GM20431 (cell line): ENCODE results near the gene DCTD.
"Not testable (repeated sequence)": the region's sequence is repeated elsewhere in the genome, so short reads cannot be mapped to it uniquely, and the experiment has no call there.

Source experiments
- in situ Hi-C: fragments of 300-500 bp; cut with MseI, MboI; formaldehyde crosslinking; loops from one replicate; pipeline ENCODE4 v1.15.0; 2020; ENCODE audit warnings: low sequenced_read_pairs; ENCODE audit not compliant: unreplicated experiment

Gene DCTD

DNA sequence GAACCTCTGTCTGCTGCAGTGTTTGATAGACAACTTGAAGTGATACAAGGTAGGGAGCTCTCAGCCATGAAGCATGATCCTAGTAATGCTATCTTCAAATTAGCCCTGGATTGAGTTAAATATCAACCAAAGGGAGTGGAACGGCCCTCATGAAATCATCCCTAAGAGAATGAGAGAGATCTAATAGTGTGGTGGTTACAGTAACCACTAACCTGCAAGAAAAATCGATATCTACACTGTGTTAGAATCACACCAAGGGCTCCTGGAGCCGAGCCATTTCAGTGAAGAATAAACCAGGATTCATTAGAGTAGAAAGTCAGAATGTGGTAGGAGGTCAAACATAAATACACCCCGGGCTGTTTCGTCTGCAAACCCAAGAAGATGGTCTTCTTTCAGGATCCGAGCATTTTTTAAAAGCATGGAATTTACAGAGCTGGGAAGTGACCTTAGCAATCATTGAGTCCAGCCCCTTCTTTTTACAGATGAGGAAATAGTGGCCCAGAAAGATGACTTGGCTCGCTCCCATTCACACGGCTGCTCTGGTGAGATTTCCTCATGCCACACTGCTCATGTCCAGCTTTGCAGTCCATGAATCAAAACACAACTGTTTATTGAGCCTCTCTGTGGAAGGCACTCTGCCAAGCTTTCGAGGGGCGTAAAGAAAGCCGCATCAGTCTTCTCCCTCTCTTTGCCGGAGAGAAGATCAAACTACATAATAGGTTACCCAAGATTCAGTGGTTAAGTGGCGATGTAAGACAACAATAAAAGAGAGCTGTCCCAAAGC lies 5.5 kb upstream of the DCTD start:
- in situ Hi-C loops, result no loop called here

DNA sequence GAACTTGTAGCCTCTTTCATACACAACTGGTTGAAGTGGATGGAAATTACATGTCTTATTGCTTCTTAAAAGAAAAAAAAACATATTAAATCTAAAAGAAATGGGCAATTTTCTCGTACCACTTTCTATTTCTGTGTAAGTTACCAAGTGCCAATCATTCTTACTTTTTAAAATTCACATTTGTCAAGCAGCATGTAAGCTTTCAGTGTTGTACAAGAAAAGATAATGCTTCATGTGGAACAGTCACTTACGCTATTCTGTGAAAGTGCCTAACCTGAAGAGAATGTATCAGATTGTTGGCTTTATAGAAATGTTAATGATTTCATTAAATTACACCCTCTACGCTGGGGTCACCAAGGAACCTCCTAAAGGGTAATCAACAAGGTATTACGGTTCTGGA lies 4.4 kb upstream of the DCTD start:
- in situ Hi-C loops, result no loop called here

DNA sequence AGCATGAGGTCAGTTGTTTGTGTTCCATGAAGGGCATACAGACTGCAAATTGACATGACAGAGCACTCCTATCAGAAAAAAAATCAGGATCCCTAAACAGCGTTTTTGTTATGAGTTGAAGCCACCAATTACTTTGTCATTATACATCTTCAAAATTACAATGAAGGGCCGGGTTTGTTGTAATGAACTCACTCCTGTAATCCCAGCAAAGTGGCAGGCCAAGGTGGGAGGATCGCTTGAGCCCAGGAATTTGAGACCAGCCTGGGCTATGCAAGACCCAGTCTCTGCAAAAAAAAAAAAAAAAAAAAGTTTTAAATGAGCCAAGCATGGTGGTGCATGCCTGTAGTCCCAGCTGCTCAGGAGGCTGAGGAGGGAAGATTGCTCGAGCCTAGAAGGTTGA lies 3.5 kb upstream of the DCTD start:
- in situ Hi-C loops, result no loop called here

DNA sequence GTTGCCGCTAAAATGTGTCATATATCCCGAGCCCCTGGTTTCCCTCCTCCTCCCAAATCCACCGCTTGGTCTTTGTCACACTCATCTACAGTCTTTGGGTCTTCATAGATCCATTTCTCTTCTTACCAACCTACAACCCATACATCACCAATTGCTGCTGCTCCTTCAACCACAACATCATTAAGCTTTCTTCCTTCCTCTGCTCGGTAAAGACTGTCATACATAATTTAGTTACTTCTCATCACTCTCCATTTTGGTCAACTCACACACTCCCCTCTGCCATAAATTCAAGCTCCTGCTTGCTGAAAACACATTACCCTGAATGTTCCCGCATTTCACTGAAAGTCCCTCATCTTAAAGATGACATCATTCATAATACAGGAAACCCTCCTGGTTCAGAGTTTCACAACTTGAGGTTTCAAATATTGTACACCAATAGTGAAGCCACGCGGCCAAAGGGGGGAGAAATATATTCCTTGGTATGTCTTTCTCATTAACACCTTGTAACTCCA lies 1.7 kb upstream of the DCTD start:
- in situ Hi-C loops, result no loop called here

DNA sequence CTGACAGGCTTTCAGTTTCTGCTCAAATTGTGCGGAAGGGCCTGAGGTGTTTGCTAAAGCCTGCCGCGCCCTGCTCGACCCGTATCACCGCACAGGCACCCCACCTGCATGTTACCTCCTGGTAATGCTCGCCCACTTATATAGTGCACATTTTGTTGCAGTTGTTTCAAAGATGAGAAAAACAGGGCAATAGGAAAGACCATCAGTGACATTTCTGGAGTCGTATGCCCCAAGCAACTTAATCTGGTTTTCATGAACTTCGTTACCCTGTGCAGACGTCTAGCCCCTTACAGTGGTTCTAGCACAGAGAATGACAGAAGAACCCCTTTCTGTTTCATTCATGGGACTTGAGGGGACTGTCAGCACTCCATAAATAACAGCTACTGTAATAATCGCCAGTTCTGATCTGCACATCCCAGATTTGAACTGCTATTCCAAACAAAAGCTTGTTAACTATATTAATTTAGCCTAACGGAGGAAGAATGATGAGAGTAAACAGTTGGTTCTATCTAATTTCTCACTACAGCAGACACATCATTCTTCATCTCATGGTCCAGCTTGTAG lies 940 bp upstream of the DCTD start:
- in situ Hi-C loops, result no loop called here

DNA sequence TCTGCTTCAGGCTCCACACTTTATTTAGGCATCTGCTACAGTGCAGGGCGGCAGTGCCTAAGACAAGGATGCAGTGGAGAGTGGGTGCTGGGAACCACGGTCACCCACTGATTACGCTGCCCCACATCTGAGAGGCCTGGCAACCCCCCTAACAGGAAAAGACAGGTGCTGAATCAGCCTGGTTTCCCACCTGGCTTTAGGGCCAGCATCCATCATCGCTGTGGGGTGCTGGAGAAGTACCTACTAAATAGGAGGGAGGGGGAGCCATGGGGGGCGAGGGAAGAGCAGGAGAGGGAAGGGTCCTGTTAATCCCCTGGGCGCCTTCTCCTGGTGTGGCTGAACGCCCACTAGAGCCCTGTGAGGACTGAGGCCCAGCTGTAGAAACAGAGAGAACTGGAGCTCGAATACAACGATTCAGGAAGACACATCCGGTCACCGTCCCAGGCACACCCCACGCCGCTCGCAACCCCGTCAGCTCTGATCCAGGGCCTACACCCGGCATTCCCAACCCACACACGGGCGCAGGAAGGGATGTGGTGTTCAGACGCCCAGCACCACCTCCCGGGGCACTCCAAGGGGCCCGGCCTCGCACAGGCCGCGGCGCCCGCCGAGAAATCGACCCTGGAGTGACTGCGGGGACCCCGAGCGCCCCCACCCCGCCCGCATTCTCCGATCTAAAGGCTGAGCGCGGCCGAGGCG lies 554 bp downstream of the DCTD start:
- in situ Hi-C loops, result no loop called here

DNA sequence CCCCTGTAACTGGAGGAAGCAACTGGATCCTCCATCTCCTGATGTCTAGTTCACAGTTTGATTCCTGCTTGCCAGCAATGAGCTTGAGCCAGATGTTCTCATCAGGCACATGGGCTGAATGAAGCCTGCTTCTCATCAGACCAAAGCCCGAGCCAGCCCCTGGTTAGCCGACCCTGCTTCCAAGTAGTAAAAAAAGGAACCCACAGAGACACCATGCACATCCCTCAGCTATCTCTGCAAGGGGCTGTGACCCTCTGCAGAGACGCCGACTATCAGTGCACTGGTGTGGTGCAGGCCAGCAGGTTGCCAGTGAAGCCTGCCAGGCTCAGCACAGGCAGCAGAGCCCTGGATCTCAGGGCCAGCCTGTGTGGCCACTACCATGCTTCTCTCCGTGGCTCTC lies 2.8 kb downstream of the DCTD start:
- in situ Hi-C loops, result no loop called here

DNA sequence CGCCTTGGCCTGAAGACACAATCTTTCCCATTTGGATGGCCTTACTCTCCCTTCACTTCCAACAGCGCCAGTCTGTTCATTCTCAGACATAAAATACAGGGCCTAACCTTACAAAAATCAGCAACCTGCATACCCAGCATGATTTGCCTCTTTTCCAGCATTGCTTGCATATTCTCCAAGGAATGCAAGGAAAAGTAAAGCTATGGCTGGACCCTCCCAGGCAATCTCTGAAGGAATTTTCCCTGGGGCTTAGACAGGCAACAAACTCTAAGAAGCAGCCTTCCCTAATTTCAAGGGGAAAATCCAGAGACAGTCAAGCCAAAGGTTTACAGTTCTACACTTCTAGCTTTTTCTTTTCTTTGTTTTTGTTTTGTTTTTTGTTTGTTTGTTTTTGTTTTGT lies 3.6 kb downstream of the DCTD start:
- in situ Hi-C loops, result no loop called here

DNA sequence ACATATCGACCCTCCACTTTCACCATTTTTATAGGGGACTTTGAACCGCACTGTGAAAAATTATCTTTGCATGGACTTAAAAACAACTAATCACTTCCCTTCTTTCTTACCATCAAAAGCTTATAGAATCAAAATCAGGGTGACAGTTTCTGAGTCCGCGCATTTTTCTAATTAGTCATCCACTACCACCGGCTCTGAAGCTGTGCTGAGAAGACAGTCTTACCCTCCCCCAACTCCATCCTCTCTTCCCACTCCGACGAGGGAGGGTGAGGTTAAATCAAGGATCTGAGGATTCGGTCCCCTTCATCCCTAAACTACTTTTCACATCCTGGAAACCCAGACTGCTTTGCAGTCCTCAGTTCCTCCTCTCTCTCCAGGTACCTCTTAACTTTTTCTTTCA lies 4.2 kb downstream of the DCTD start:
- in situ Hi-C loops, result no loop called here

DNA sequence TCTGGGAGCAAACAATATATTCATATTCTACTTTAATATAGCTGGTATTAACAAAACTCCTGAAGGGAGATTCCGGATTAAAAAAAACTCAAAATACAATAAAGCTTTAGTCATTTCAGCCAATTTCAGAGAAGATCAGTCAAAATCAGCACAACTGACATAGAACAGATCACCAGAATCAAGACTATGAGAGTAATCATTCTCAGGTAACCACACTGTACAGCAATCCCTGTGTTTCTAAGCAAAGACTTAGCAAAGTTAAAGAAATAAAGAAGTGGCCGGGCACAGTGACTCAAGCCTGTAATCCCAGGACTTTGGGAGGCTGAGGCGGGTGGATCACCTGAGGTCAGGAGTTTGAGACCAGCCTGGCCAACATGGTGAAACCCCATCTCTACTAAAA lies 9.1 kb downstream of the DCTD start:
- in situ Hi-C loops, result no loop called here

DNA sequence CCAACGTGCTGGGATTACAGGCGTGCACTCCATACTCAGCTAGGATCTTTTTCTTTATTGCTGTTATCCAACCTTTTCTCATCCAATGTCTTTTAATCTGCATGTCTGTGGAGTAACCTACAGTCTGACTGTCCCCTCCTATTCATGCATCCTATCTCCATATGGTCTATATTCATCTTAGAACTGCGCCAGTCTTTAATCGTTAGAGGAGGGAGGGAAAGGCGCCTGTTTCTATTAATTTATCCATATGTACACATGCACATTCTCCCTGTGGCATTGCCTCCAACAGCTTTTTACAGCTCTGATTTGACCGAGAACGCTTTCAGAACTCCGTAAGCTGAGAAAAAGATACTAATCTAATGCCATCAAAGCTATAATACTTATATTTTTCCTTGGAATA lies 9.8 kb downstream of the DCTD start:
- in situ Hi-C loops, result no loop called here

DNA sequence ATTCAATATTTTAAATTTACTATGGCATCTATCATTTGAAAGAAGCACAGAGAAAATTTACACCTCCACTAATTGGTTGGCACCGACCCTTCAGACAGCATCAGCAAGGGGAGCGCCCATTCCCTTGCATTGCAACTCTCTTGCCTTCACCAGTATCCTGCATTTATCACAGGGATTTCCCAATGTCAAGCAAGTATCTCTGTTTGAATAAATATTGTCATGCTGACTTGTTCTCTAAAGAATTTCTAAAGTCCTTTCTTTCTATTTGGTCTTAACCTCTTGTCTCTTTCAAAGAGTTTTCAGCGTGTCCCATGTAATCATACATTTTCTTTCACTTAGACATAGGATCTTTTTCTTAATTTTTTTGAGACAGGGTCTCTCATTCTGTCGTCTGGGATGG lies 10.4 kb downstream of the DCTD start:
- in situ Hi-C loops, result no loop called here

DNA sequence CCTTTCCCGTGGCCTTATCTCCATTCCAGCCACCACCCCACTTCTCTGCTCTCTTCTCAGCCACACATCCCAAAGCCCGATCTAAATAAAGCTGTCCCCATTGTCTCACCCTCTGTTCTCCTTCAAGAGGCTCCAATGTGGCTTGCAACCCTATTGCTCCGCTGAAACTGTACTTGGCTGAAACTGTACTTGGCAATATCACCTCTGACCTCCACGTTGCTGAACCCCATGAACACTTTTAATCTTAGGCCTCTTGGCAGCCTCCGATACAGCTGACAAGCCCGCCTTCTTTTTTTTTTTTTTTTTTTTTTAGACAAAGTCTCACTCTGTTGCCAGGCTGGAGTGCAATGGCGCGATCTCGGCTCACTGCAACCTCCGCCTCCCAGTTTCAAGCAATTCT lies 12.1 kb downstream of the DCTD start:
- in situ Hi-C loops, result no loop called here

DNA sequence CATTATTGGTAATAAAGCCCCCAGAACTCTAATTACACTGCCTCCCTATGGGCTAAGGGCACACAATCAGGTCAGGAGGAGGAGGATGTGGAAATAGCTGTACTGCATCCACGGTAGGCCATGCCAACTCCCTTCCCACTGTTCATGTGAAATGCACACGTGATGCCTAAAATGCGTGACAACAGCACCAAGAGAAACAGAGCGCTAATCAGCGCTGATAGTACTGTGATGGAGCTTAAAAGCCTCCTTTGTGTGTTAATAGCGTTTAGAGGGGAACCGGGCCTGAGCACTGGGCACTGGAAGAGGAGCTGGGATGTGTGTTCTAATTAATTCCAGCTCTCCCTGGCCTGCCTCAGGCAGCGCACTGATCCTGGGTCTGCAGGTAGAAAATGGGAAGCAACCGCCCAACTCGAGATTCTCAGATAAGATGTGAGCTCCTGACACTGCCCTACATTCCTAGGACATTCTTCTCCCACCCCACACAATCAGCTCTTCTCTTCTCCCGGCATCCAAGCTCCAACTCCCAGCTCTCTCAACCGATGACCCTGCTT lies 12.9 kb downstream of the DCTD start:
- in situ Hi-C loops, result no loop called here

DNA sequence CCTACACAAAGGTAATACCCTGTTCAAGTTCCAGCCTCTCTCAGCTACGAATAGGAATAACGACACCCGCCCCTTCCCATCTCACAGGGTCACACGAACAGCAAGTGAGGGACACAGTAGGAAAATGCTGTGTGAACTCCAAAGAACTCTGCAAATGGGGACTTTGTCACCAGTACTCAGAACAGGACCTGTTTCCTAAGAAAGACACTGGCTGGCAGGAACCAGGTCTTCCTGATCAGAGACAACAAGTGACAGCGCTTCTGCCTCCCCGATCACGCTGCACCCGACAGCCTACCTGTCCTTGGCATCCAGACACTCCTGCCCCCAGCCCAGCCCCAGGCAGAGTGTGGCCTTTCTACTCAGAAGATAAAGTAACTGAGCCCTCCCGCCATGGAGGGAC lies 14.2 kb downstream of the DCTD start:
- in situ Hi-C loops, result no loop called here

DNA sequence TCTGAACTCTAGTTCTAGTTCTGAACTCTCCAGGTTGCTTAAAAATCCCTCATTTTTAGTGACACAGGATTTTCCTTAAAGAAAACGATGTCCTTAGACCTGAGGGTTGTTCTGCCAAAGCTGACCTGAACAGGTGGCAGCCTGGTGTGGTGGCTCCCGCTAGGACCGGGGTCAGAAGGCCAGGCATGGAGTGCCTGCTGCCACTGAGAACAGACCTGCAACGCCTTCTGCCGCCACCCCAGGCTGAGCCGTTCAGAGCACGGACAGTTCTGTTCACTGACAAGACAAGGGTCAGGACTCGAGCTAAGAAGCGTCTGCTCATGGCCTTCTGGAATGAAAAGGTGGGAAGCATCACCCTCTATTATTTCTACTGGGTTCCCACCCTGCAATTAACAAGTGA lies 15.8 kb downstream of the DCTD start:
- in situ Hi-C loops, result no loop called here

DNA sequence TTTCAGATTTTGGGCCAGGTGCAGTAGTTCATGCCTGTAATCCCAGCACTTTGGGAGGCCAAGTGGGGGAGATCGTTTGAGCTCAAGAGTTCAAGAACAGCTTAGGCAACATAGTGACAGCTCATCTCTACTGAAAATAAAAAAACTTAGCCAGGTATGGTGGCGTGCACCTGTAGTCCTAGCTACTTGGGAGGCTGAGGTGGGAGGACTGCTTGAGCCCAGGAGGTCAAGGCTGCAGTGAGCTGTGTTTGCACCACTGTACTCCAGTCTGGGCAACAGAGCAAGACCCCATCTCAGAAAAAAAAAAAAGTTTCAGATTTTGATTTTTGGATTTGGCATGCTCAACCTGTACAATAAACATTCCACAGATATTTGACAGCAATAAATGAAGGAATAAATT lies 17.2 kb downstream of the DCTD start:
- in situ Hi-C loops, result not testable (repeated sequence)

DNA sequence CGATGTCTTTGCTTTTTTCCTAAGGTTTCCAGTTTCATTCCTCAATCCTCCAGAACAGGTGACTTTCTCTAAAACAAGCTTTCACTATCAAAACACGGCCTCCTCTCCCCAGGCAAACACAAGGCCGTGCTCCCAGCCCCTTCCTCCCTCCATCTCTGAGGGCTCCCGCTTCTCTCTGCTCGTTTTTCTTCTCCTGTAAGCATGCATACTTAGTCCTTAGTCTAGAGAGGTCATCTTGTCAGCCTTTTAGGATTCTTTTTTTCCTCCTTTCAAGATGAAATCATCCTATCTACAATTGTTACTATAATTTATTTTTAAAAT lies 18.7 kb downstream of the DCTD start:
- in situ Hi-C loops, result no loop called here

DNA sequence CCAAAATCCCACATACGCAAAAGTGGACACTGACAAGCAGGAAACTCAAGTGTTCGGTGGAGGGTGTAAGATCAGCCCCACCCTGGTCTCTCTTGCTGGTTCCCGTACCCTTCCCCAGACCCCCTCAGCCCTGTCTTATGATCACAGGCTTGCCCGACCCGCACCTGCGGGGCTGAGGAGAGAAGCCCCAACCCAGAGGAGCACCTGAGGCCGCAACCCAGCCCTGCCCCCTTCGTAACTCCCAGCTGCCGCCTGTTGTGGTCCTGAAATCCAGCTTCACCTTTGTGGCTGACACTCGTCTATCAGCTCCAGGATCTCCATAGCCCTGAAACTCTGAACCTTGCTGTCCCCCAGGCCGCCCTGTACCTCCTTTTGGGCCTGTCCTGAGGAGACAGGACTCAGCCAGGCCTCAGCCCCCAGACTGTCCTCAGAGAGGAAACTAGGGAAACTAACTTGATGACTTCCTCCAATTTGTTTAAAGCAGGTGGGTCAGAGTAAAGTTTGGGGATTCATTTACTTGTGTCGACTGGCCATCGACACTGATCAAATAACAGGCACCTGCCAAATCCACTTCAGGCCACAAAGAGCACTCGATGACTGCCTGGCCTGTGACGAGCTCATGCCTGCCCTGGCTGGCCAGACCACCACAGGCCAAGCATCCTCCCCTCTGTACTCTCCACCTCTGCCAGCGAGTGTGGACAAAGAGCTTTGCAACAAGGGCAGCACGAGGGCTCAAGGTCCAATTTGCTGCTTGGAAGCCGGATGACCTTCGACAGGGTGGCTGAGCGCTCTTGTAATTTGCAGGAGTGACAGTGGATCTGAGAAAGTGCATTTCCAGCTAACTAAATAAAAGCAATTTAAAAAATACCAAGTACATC lies 19.3 kb downstream of the DCTD start:
- in situ Hi-C loops, result no loop called here

DNA sequence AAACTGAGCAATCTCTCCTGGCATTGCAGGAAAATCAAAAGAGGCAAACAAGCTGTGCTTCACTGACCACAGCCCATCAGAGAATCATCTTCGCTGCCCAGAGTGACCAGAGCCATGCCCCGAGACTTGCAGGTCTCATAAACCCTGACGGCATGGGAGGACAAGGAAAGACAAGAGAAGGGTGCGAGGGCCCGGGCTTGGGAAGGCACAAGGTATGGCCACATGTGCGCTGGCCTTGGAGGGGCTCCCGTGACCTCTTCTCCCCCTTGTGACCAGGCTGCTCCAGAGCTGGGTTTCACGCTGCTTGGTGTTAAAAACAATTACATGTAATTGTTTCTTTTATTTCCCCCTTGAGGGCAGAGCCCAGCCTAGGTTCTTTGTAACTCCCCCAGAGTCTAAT lies 20.8 kb downstream of the DCTD start:
- in situ Hi-C loops, result no loop called here
